Large intestine (tissue), 3 donors: ENCODE results near the gene ANK2. TPM values are rescaled to one million over a fixed set of nuclear protein-coding genes. Genes with fewer than 3 reads are reported as not detected.

Experiments used
- DNase-seq, 2 donors: peaks; one replicate each; pipeline versions ENCODE4 v3.0.0 to v3.0.0-alpha.2; 2013
- H3K27ac ChIP-seq: one replicate; pipeline ENCODE4 v1.5.1; 2013; ENCODE audit warnings: low read length
- H3K27me3 ChIP-seq: 2 replicates; pipeline ENCODE4 v1.6.1; 2013; ENCODE audit warnings: low read length; ENCODE audit not compliant: control insufficient read depth, insufficient read depth
- H3K36me3 ChIP-seq: 2 replicates; pipeline ENCODE4 v1.6.1; 2013; ENCODE audit warnings: low read length; ENCODE audit not compliant: control insufficient read depth, insufficient read depth
- H3K4me1 ChIP-seq: one replicate; pipeline ENCODE4 v1.6.1; 2013; ENCODE audit warnings: low read length; ENCODE audit not compliant: control insufficient read depth, insufficient read depth
- H3K4me3 ChIP-seq: one replicate; pipeline ENCODE4 v1.5.1; 2013; ENCODE audit warnings: low read length
- H3K9me3 ChIP-seq: one replicate; pipeline ENCODE4 v1.6.1; 2013; ENCODE audit warnings: mild to moderate bottlenecking, low read depth, low read length, moderate library complexity; ENCODE audit not compliant: control insufficient read depth
- WGBS: methylation state at CpG from one replicate; pipeline ENCODE4 v1.1.5; 2013; ENCODE audit warnings: low lambda C conversion rate; ENCODE audit not compliant: insufficient coverage; 5-methylcytosine and 5-hydroxymethylcytosine counted together
- polyA plus RNA-seq: library from polyadenylated mRNA; unstranded; fragments of 120-200 nt; gene quantifications from one replicate; pipeline ENCODE4 v1.2.1, GENCODE V29; 2013

The ANK2 gene
- polyA plus RNA-seq, 1 donor = 50.4 TPM

DNA sequence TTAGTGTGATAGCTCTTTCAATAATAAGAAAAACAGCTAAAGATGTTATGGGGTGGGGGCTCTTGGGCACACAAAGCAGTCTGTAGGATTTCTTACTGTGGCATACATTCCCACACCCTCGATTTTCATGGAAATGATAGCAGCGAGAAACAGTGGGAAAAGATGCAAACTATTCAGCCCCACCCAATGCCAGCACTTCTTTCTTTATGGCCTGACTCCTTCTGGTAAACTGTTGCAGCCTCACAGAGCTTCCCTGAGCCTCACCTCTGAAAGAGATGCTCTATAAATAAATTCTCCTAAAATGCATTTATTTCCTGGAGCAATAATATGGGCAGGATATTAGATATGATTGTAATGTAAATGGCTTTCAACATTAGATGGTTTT, 910 bp downstream of the ANK2 start:
- no peaks in the 10 kb centered on the region for H3K27me3 ChIP-seq
- no peaks in the 10 kb centered on the region for H3K4me1 ChIP-seq
- H3K36me3 ChIP-seq = no peaks in the 10 kb centered on the region
- no peak overlapping the region for H3K27ac ChIP-seq
- WGBS = 40% methylated on average over 1 of the region's 2 CpGs
- DNase-seq = no peak
- H3K9me3 ChIP-seq = no peaks in the 10 kb centered on the region
- no peak overlapping the region for H3K4me3 ChIP-seq

DNA sequence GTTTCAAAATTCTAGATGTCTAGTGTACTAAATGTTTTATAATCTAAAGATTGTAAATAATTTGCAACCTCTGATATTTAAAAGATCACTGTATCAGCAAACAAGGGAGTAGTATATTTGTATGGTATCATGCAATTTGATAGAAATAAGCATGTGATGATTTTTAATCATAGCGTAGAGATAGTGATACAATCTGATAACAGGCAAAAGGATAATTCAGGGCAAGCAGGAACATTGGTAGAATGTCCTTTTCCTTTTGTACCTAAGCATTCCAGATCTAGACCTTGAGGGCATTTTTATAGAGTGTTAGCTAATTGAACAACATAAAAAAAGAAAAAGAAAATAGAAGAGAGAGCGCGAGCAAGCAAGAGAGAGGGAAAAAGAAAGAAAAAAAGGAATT, 1.4 kb downstream of the ANK2 start:
- Histone ChIP-seq H3K27me3 (no peaks in the 10 kb centered on the region), H3K4me1 (no peaks in the 10 kb centered on the region), H3K9me3 (no peaks in the 10 kb centered on the region), H3K4me3 (peak overlapping the region; percentile 11), H3K27ac (no peak overlapping the region), H3K36me3 (no peaks in the 10 kb centered on the region)
- 91% methylated on average over 3 of the region's 3 CpGs for WGBS
- no peak for DNase-seq

DNA sequence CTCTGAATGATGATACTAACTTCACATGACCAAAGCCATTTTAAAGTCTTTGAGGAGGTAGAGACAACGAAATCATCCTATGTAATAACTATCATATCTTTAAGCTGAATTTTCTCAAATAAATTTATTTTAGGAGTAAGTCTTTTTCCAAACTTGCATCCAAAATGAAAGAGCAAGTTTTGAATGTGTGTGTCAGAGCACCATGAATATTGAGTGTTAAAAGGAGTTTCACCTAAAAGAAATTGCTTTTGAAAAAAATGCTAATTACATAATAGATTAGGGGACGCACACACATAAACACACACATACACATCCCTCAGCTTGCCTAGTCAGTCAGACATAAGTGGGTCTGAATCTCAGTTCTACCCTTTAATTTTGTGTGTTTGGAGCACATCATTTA, 1.9 kb downstream of the ANK2 start:
- H3K4me3 ChIP-seq = no peak overlapping the region

DNA sequence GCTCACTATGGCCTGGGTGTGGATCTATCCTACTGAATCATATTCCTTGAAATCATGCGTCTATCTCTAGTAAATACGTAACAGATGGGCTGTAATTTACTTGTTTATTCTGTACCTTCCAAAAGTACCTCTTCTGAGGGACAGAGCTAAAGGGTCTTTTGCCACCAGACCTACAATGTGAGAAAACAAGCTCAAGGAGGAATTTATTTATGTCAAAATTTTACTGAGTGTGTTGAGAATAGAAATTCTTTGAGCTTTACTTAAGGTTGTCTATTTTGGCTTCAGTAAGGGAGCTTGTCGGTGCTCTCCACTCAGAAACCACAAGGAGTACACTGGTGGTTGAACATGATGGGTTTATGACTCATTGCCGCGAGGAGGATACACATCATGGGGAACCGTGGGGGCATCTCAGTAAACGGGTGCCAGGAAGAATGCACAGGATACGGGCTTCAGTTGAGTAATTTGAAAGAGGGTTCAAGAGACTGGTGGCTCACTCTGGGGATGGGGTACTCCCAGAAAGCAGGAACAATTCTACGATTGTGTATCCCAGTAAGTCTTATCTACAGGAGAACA, 3.0 kb downstream of the ANK2 start:
- Histone ChIP-seq H3K4me3 (no peak overlapping the region), H3K27ac (no peak overlapping the region)

More for the DNA sequence above, 1.9 kb downstream of the ANK2 start:
- H3K27ac ChIP-seq = no peak overlapping the region
- DNase-seq = no peak
- H3K36me3 ChIP-seq = no peaks in the 10 kb centered on the region
- no peaks in the 10 kb centered on the region for H3K27me3 ChIP-seq
- no peaks in the 10 kb centered on the region for H3K9me3 ChIP-seq
- WGBS = 89% methylated on average over 1 of the region's 2 CpGs
- H3K4me1 ChIP-seq = no peaks in the 10 kb centered on the region

DNA sequence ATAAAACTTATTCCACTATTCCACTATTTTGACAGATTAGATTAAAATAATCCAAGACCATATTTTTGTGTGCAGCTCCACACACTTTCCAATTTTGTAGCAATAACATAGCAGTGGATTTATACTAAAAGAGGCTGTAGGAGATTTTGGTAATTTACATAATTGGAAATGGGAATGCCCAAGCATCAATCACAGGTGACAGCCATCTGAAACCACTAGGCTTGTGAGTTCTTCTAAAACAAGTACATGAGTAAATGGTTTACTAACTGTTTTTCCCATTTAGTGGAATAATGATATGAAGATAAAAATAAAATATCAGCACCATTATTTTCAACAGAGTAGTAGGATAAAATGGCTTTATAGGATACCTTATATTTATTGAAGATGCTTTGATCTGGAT, 4.4 kb downstream of the ANK2 start:
- DNase-seq = no peak
- Histone ChIP-seq H3K9me3 (no peaks in the 10 kb centered on the region), H3K27ac (no peak overlapping the region), H3K4me3 (no peak overlapping the region), H3K27me3 (no peaks in the 10 kb centered on the region), H3K4me1 (no peaks in the 10 kb centered on the region), H3K36me3 (no peaks in the 10 kb centered on the region)

More for the DNA sequence above, 3.0 kb downstream of the ANK2 start:
- DNase-seq = no peak
- Histone ChIP-seq H3K9me3 (no peaks in the 10 kb centered on the region), H3K36me3 (no peaks in the 10 kb centered on the region), H3K4me1 (no peaks in the 10 kb centered on the region), H3K27me3 (no peaks in the 10 kb centered on the region)
- no CpG with 5 or more reads among the region's 9 CpGs for WGBS

DNA sequence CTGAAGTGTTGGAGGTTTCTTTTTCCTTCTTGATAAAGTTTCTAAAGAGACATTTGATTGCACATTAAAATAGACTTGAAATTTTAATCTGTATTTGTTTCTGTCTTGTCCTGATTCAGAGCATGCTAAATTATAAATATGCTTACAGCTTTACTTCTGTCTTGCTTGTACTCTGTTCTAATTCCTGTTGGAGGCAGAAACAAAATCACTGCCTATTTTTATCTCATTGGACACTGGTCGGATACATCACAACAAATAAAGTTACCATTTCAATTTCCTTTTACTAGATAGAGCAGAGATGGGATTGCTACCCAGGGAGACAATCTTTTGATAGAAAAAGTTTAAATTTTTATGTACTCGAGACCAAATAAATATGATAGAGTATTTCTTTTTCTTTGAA, 6.9 kb downstream of the ANK2 start:
- Histone ChIP-seq H3K27me3 (no peaks in the 10 kb centered on the region), H3K36me3 (no peaks in the 10 kb centered on the region), H3K27ac (no peak overlapping the region), H3K4me1 (no peaks in the 10 kb centered on the region), H3K4me3 (no peak overlapping the region), H3K9me3 (no peaks in the 10 kb centered on the region)
- no peak for DNase-seq
- WGBS = no CpG with 5 or more reads among the region's 2 CpGs

DNA sequence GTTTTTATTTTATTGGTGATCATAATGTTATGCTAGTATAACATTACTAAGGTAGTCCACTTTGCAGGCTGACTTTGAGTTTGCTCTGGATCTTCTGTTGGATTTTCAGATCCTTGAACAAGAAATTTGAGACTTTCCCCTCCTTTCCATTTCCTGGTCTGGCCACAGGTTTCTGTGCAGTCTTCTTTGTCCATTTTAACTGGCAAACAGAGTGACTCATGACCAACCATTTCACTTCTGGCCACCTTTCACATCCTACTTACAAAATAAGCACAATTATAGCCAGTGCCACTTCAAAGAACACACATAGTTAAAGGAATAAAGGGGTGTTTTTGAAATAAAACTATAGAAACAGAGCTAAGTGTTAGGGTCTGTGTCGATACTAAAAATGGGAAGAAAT, 8.4 kb downstream of the ANK2 start:
- no peak for DNase-seq

DNA sequence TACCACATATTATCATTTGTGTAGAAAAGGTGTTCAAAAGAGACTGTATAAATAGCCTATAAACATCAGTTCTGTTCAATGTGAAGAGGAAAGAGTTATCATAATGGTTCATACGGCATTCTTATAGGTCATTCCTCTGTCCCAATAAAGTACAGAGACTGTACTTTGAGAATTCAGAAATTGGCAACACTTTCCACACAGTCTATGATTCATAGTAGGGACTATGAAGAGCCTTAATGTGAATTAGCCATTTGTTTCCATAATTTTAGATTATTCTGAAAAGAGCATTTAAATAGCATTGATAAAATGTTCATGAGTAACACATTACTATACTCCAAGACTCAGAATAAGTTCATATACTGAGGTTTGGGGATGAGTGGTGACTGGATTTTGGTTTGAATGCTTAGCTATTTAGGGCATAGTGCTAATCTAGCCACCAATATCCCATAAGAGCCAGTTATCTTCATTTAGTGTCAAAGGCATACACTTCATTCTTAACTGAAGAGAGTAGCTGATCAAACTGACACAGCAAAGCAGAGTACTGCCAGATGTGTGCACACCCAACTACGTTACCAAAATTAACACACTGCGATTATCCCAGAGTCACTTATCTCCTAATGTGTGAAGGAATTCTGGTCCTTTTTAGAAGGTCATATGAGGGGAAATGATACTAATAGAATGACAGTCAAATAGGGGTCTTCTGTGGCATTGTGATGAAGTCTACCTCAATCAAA, 10.2 kb downstream of the ANK2 start:
- 100% methylated on average over 1 of the region's 3 CpGs for WGBS
- no peak overlapping the region for H3K4me3 ChIP-seq
- no peaks in the 10 kb centered on the region for H3K27me3 ChIP-seq
- DNase-seq = no peak
- H3K4me1 ChIP-seq = no peaks in the 10 kb centered on the region
- no peak overlapping the region for H3K27ac ChIP-seq
- H3K9me3 ChIP-seq = no peaks in the 10 kb centered on the region
- H3K36me3 ChIP-seq = no peaks in the 10 kb centered on the region

More for the DNA sequence above, 8.4 kb downstream of the ANK2 start:
- Histone ChIP-seq H3K4me1 (no peaks in the 10 kb centered on the region), H3K27ac (no peak overlapping the region), H3K4me3 (no peak overlapping the region), H3K27me3 (no peaks in the 10 kb centered on the region), H3K36me3 (no peaks in the 10 kb centered on the region), H3K9me3 (no peaks in the 10 kb centered on the region)
- 100% methylated on average over 1 of the region's 1 CpG for WGBS

DNA sequence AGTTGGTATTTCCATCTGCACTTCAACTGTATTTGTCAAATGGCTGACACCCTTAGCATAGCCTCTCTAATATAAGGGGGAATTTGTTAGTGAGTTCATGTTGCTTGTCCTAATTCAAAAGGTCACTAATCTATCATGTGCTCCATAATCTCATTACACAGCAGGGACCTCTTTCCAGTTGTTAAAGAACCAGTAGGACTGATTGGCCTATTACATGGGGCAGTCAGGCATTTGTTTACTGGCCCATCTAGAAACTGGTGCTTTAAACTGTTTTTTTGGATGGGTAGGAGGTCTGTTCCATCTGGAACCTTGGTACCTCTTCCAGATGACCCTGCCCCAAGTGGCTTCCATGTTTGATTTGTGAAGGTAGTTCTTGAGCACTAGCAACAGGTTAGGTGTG, 11.4 kb downstream of the ANK2 start:
- H3K27ac ChIP-seq = no peak overlapping the region
- no peak overlapping the region for H3K4me3 ChIP-seq
- no peaks in the 10 kb centered on the region for H3K4me1 ChIP-seq
- H3K9me3 ChIP-seq = no peaks in the 10 kb centered on the region
- DNase-seq = no peak
- no peaks in the 10 kb centered on the region for H3K27me3 ChIP-seq
- no peaks in the 10 kb centered on the region for H3K36me3 ChIP-seq

DNA sequence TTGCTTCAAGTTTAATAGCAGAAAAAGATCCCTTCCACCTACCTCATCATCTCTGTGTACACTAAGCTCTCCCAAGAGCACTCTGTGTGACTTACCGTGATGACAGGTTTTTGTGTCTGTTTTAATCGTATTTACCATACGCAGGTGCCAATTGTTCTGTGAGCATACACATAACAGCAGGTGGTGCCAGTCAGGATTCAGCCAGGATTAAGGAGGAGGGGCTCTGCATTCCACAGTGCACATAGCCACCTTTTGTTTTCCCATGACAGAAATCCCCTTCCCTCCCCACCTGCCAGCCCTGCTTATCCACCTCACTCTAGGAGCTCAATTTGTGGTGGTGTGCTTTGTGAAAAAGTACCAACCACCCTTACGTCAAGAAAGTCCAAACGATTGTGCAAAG, 14.8 kb downstream of the ANK2 start:
- DNase-seq = no peak
- no peak overlapping the region for H3K27ac ChIP-seq
- no peaks in the 10 kb centered on the region for H3K9me3 ChIP-seq
- no peaks in the 10 kb centered on the region for H3K27me3 ChIP-seq
- H3K36me3 ChIP-seq = no peaks in the 10 kb centered on the region
- H3K4me1 ChIP-seq = no peaks in the 10 kb centered on the region
- no CpG with 5 or more reads among the region's 5 CpGs for WGBS
- no peak overlapping the region for H3K4me3 ChIP-seq

DNA sequence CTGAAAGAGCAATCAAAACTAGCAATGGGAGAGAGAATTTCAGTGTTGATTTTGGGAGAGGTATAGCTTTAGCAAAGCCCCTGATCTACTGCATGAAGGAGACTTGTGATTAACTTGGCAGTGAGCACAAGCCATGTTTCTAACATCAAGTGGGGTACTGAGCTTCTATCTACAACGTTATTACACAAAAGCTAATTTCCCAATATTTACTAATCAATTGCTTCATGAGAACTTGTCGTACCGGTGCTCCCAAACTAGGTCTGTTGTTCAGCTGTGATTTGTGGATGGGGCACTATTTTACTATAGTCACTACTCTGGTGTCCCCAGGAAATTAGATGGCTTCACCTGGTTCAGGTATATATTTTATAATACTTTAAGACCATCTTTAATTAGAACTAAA, 16.2 kb downstream of the ANK2 start:
- no peaks in the 10 kb centered on the region for H3K9me3 ChIP-seq
- no CpG with 5 or more reads among the region's 3 CpGs for WGBS
- no peaks in the 10 kb centered on the region for H3K27me3 ChIP-seq
- no peak overlapping the region for H3K27ac ChIP-seq
- no peak overlapping the region for H3K4me3 ChIP-seq
- H3K4me1 ChIP-seq = no peaks in the 10 kb centered on the region
- H3K36me3 ChIP-seq = no peaks in the 10 kb centered on the region
- no peak for DNase-seq
